ENCODE measurements around the gene CALN1. TPM values are rescaled to one million over a fixed set of nuclear protein-coding genes. Genes with fewer than 3 reads are reported as not detected.

CALN1 gene
- total and polyA plus RNA-seq, 2 of the 8 experiments (the other 6 are each of a cell fraction or from before 2014, with no cell fraction given): 6.4 to 15.2 TPM

- TF ChIP-seq CHD7 (IDR thresholded peaks at IDR 0.05; ENCODE audit: insufficient replicate concordance, low read length): no peak
- TF ChIP-seq SIX5 (IDR thresholded peaks at IDR 0.05; ENCODE audit: low read depth, low read length): no peak
- TF ChIP-seq CHD2 (IDR thresholded peaks at IDR 0.05; ENCODE audit: low read length): no peak
- no peak for TF ChIP-seq KDM4A (IDR thresholded peaks at IDR 0.05; ENCODE audit: low read depth, low read length, severe bottlenecking)
- no peak for TF ChIP-seq POLR2AphosphoS5 (IDR thresholded peaks at IDR 0.05; ENCODE audit: low read depth, low read length)
- TF ChIP-seq HDAC2 (IDR thresholded peaks at IDR 0.05; ENCODE audit: borderline replicate concordance in 1 of 2, low read depth in 2 of 2, low read length in 2 of 2): no peak
- TF ChIP-seq ATF2 (IDR thresholded peaks at IDR 0.05; ENCODE audit: low read length): no peak
- TF ChIP-seq EGR1 (IDR thresholded peaks at IDR 0.05; ENCODE audit: borderline replicate concordance, low read depth, low read length): no peak
- no peak for TF ChIP-seq POLR2A (IDR thresholded peaks at IDR 0.05; ENCODE audit: control extremely low read depth in 1 of 2, low read depth in 2 of 2, low read length in 2 of 2)
- no peak for TF ChIP-seq SAP30 (IDR thresholded peaks at IDR 0.05; ENCODE audit: insufficient read depth, insufficient replicate concordance, low read length)
These were observed 314.9 kb downstream of the CALN1 start (continued) for GRCh38 chr7:72097226-72097625.

All from H1 (cell line).